HCT116 (cell line): ENCODE results near the gene RHOH. TPM values are rescaled to one million over a fixed set of nuclear protein-coding genes. Genes with fewer than 3 reads are reported as not detected.

Experiments used
- ATAC-seq: fragments of 200-7000 bp; cut with Tn5 transposase; 2 replicates; pipeline ENCODE4 v1.9.1; 2020; ENCODE audit warnings: mild to moderate bottlenecking, moderate library complexity
- BruUV-seq: library from RNA; stranded (reverse); fragments of 400-500 nt; replicated peaks from 2 replicates; lab custom pipeline; 2021; lab: Mats Ljungman, UMichigan
- CTCF ChIA-PET: fragments of 300-600 bp; sonication (Branson Sonifier 250); formaldehyde crosslinking; loops from one replicate; lab custom pipeline; 2021; ENCODE audit warnings: antibody characterized with exemption; lab: Charles Lee
- POLR2A ChIA-PET: fragments of 300-600, 350-600 bp; sonication (Branson Sonifier 250); formaldehyde crosslinking; loops from one replicate; lab custom pipeline; 2021; ENCODE audit warnings: antibody characterized with exemption; lab: Charles Lee
- RAD21 ChIA-PET, 2 experiments: fragments of 300-600 bp; sonication (Branson Sonifier 250); formaldehyde crosslinking; loops; one replicate each; lab custom pipeline; 2023; ENCODE audit warnings: low total read pairs in 2 of 2; ENCODE audit not compliant: uncharacterized antibody in 2 of 2, unreplicated experiment in 2 of 2, low non-redundant PET in 1 of 2; lab: Charles Lee
- DNase-seq: peaks from one replicate; pipeline ENCODE4 v3.0.0-alpha.2; 2010; ENCODE audit warnings: low read depth, low spot score
- H2AFZ ChIP-seq: fragments of 200-600 bp; shearing (Covaris generic), sonication (generic); 2 replicates; pipeline ENCODE4 v1.6.1; 2017; ENCODE audit warnings: low read depth, mixed run types, mixed read lengths, antibody characterized with exemption, low read length; ENCODE audit not compliant: poor library complexity, severe bottlenecking
- H3K27ac ChIP-seq: 2 replicates; pipeline ENCODE4 v1.5.1; 2012; ENCODE audit warnings: low read depth, low read length
- H3K27me3 ChIP-seq: fragments of 200-600 bp; sonication (generic); 2 replicates; pipeline ENCODE4 v1.6.1; 2016; ENCODE audit warnings: mixed run types, low read length, mixed read lengths; ENCODE audit not compliant: insufficient read depth
- H3K36me3 ChIP-seq, 2 experiments: fragments of 200-500 bp in 1 of 2; fragments of 200-600 bp in 1 of 2; sonication (Bioruptor generic) in 1 of 2; sonication (generic) in 1 of 2; 2 replicates each; pipeline versions ENCODE4 v1.5.1 to v1.6.1; 2014 to 2016; ENCODE audit warnings: low read length in 2 of 2, inconsistent platforms in 1 of 2, mixed read lengths in 1 of 2, mixed run types in 1 of 2; ENCODE audit not compliant: insufficient read depth in 2 of 2, control insufficient read depth in 1 of 2
- H3K4me1 ChIP-seq, 2 experiments: fragments of 200-600 bp in 1 of 2; sonication (generic) in 1 of 2; 2 replicates each; pipeline versions ENCODE4 v1.5.1 to v1.6.1; 2012 to 2017; ENCODE audit warnings: low read length in 2 of 2, inconsistent platforms in 1 of 2, mild to moderate bottlenecking in 1 of 2, mixed read lengths in 1 of 2, mixed run types in 1 of 2, moderate library complexity in 1 of 2; ENCODE audit not compliant: insufficient read depth in 2 of 2, control insufficient read depth in 1 of 2
- H3K4me2 ChIP-seq: fragments of 200-600 bp; sonication (generic); 2 replicates; pipeline ENCODE4 v1.6.1; 2017; ENCODE audit warnings: mixed run types, low read length, mixed read lengths
- H3K4me3 ChIP-seq, 2 experiments: fragments of 200-600 bp in 1 of 2; sonication (generic) in 1 of 2; replicated peaks in 1 of 2; 2 replicates each; pipeline ENCODE4 v1.5.1; 2011 to 2016; ENCODE audit warnings: low read length in 2 of 2, control low read depth in 1 of 2, low read depth in 1 of 2, mild to moderate bottlenecking in 1 of 2, mixed read lengths in 1 of 2, mixed run types in 1 of 2
- H3K79me2 ChIP-seq: fragments of 200-600 bp; sonication (generic); 2 replicates; pipeline ENCODE4 v1.6.1; 2017; ENCODE audit warnings: mild to moderate bottlenecking, mixed run types, low read length, moderate library complexity, mixed read lengths; ENCODE audit not compliant: insufficient read depth
- H3K9ac ChIP-seq: fragments of 200-600 bp; sonication (generic); 2 replicates; pipeline ENCODE4 v1.6.1; 2016; ENCODE audit warnings: low read length, mixed read lengths
- H3K9me2 ChIP-seq: fragments of 200-600 bp; sonication (generic), shearing (Covaris generic); 2 replicates; pipeline ENCODE4 v1.6.1; 2017; ENCODE audit warnings: mixed run types, mild to moderate bottlenecking, moderate library complexity; ENCODE audit not compliant: insufficient read depth
- H3K9me3 ChIP-seq, 2 experiments: fragments of 200-500 bp in 1 of 2; fragments of 200-600 bp in 1 of 2; sonication (Bioruptor generic) in 1 of 2; sonication (generic) in 1 of 2; 2 replicates each; pipeline ENCODE4 v1.6.1; 2014 to 2017; ENCODE audit warnings: low read length in 2 of 2, mixed read lengths in 2 of 2, inconsistent platforms in 1 of 2, low read depth in 1 of 2, mild to moderate bottlenecking in 1 of 2, mixed run types in 1 of 2, moderate library complexity in 1 of 2; ENCODE audit not compliant: control insufficient read depth in 1 of 2, insufficient read depth in 1 of 2
- H4K20me1 ChIP-seq: fragments of 200-600 bp; sonication (generic), shearing (Covaris generic); 2 replicates; pipeline ENCODE4 v1.6.1; 2017; ENCODE audit warnings: mixed run types, mild to moderate bottlenecking, moderate library complexity; ENCODE audit not compliant: insufficient read depth
- CBX3 ChIP-seq: IDR thresholded peaks from 2 replicates; pipeline ENCODE4 v1.6.1; 2012; ENCODE audit warnings: low read depth
- CTCF ChIP-seq, 3 experiments: fragments of 200-600 bp in 1 of 3; sonication (generic) in 1 of 3; IDR thresholded peaks in 2 of 3; conservative IDR thresholded peaks in 1 of 3; 2 replicates each; pipeline ENCODE4 v1.5.1; 2012 to 2017; ENCODE audit warnings: low read depth in 2 of 3, low read length in 2 of 3, antibody characterized with exemption in 1 of 3, borderline replicate concordance in 1 of 3, control low read depth in 1 of 3, mild to moderate bottlenecking in 1 of 3, mixed read lengths in 1 of 3, mixed run types in 1 of 3, moderate library complexity in 1 of 3; ENCODE audit not compliant: insufficient read depth in 1 of 3
- EGR1 ChIP-seq: IDR thresholded peaks from 2 replicates; pipeline ENCODE4 v1.6.1; 2012; ENCODE audit warnings: low read depth
- ELF1 ChIP-seq: IDR thresholded peaks from 2 replicates; pipeline ENCODE4 v1.6.1; 2012; ENCODE audit warnings: low read depth, borderline replicate concordance
- MAX ChIP-seq: IDR thresholded peaks from 2 replicates; pipeline ENCODE4 v1.6.1; 2012
- REST ChIP-seq: IDR thresholded peaks from 2 replicates; pipeline ENCODE4 v1.6.1; 2012; ENCODE audit warnings: low read depth
- SP1 ChIP-seq: IDR thresholded peaks from 2 replicates; pipeline ENCODE4 v1.6.1; 2012; ENCODE audit warnings: low read depth
- TCF7L2 ChIP-seq: IDR thresholded peaks from 2 replicates; pipeline ENCODE4 v1.7.0; 2011; ENCODE audit warnings: borderline replicate concordance, inconsistent platforms; ENCODE audit not compliant: insufficient read depth, insufficient read length; ENCODE audit errors: extremely low read depth
- YY1 ChIP-seq: IDR thresholded peaks from 2 replicates; pipeline ENCODE4 v1.6.1; 2011; ENCODE audit warnings: low read length, low read depth, moderate library complexity, mild to moderate bottlenecking; ENCODE audit not compliant: insufficient replicate concordance; ENCODE audit errors: extremely low read depth
- ZFX ChIP-seq: fragments of 450-650 bp; IDR thresholded peaks from 2 replicates; pipeline ENCODE4 v1.6.1; 2017
- ZNF274 ChIP-seq: fragments of 200-500 bp; sonication (Bioruptor generic); IDR thresholded peaks from 2 replicates; pipeline ENCODE4 v1.6.1; 2014; ENCODE audit warnings: mild to moderate bottlenecking, low read depth, low read length, inconsistent platforms
- intact Hi-C: fragments of 100-400 bp; cut with micrococcal nuclease; formaldehyde crosslinking; loops from 2 replicates; pipeline ENCODE4 v1.10.0; 2022
- total RNA-seq: library from RNA; stranded (reverse); gene quantifications from one replicate; pipeline ENCODE4 v1.2.1, GENCODE V29; 2021; ENCODE audit not compliant: unreplicated experiment

RHOH gene
- total RNA-seq, 1 experiment from 2014 or later, result 0.74 TPM

DNA sequence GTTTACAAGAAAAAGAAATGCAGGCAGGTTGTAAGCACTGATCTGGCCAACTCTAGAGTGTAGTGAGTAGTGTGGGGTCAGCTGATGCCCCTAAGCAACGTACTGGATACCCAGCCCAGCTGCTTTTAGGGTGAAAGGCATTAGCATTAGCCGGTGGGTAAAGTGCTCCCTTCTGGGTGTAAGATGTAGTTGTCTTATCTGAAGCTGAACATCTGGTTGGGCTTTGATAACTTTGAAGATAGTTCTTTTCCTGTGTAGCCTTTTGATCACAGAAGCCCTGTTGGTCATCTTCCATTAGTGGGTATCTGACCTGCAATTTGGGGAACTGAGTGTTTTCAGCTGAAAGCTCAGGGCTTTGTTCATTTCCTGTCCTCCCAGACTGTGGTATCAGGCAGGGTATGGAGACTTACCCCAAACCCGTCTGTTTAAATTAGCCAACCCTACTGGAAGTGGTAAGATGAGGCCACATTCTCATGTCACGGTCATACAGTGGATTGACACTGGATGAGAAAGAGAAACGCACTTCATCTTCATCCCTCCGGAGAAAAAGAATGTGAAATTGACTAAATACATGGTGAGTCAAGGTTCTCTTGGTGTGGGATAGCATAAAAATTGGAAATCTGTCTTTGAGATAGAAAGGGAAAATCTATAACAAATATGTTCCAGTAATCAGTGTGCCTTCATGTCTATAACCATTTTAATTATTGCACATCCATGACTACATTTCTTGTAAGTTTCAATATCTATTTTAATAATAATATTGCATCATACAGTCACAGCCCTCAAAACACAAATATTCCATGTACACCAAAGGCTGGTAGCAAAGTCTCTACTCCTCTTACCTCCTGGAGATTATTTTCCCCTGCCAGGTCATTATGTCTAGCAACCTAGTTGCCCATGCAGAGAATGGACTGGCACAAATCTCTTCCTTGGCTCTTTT lies 8.7 kb downstream of the RHOH start:
- H3K27me3 ChIP-seq, result no peaks in the 10 kb centered on the region
- POLR2A ChIA-PET, result no interaction called here
- BruUV-seq, result no TSS peak
- TF ChIP-seq ZNF274, result no peak
- no peak for TF ChIP-seq SP1
- TF ChIP-seq TCF7L2, result no peak
- TF ChIP-seq EGR1, result no peak
- no peak for TF ChIP-seq MAX
- TF ChIP-seq CTCF (IDR thresholded peaks at IDR 0.05 in 2 of 3, conservative IDR thresholded peaks at IDR 0.05 in 1 of 3; ENCODE audit: borderline replicate concordance in 1 of 3, insufficient read depth in 1 of 3, low read depth in 2 of 3, low read length in 2 of 3), result no peak
- no peak for TF ChIP-seq ZFX
- TF ChIP-seq REST, result no peak
- no peak for TF ChIP-seq CBX3
- no peak for TF ChIP-seq ELF1
- no peak for TF ChIP-seq YY1
- no peak for DNase-seq
- no peak overlapping the region for H3K27ac ChIP-seq
- H3K36me3 ChIP-seq, result no peaks in the 10 kb centered on the region
- RAD21 ChIA-PET, result no interaction called here
- no peaks in the 10 kb centered on the region for H3K4me1 ChIP-seq
- intact Hi-C loops, result no loop called here
- H4K20me1 ChIP-seq, result no peaks in the 10 kb centered on the region
- CTCF ChIA-PET, result no interaction called here
- H3K4me3 ChIP-seq, result no peak overlapping the region
- no peaks in the 10 kb centered on the region for H3K9me3 ChIP-seq
- no peak overlapping the region for H2AFZ ChIP-seq
- H3K79me2 ChIP-seq, result no peaks in the 10 kb centered on the region
- ATAC-seq, result no peak
- no peaks in the 10 kb centered on the region for H3K9me2 ChIP-seq
- H3K4me2 ChIP-seq, result no peak overlapping the region
- no peak overlapping the region for H3K9ac ChIP-seq
